GM21737 (cell line): ENCODE measurements around the gene AK8.

Source experiments
- ATAC-seq: cut with Tn5 transposase; IDR thresholded peaks from one replicate; pipeline ENCODE4 v1.9.1; 2021; ENCODE audit warnings: mild to moderate bottlenecking, moderate library complexity; ENCODE audit not compliant: unreplicated experiment

The AK8 gene

DNA sequence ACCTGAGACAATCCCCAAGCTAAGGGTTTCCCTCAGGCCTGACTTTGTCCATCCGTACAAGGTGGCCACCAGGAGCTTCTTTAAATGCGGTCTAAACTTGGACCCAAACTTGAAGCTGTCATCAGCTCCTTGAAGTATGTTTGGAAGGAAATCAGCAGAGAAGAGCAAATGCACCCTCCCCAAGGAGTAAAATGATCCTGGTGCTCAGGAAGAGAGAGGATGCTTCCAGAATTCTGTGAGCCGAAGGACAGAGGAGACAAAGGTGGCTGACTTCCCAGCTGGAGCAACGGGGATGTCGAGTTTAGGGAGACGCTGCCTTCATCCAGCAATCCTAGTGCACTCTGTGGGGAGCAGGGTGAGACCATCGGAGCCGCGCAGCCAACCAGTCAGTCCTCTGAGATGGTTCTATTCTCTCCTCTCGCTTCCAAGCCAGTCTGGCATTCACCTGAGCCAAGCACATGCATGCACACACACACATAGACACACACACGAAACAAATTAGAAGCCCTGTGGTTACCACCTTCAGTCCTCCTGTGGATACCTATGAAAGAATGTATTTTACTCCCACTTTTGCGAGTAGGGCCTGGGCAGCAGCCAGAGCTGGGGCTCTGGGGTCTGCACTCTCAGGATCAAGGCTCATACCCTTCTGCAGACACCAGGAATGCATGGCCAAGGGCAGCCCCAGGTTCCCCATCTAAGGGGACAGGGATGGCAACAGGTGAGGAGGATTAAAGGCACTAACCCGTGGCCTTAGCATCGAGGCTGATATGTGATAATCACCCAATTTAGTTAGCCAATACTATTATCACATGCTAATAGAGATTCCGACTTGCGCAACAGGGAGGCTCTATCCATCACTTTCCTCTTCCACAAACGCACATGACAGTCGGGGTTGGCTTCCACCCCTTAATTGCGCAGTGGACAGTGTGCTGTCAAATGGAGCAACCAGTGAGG lies 132.1 kb downstream of the AK8 start:
- ATAC-seq: no peak

DNA sequence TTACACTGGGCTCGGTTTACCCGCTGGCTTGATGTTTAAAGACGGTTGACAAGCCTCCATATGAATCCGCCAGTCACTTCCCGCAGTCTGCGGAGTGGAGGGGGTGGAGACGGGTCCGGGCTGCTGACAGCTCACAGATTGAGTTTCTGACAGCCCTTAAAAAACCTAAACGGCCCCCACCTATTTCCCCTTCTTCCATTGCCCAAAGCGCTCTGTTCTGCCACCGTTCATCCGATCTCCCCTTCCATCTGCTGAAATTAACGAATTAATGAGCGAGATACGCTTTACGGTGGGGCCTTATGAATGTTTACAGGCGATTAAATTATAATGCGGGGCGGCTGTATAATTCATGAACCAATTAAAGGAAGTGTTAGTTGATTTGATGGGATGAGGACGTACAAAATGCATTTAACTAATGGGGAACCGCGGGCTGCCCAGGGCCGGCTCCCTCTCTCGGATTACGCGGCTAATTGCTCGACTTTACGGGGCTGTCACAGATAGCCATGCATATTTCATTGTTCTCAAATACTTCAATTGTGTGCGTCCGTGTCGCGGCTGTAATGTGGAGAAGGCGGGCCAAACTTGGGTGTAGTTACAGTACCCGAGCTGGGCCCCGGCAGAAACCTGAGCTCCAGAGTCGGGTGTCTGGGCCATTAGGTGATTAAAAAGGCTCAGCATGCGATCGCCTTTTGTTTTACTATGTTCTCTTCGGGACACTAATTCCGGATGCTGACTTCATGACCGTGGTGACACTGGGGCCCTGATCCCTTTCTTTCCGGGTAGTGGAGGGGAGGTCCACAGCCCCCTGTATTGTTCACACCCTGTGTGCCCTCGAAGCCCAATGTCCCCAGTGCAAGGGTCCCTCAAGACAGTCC lies 133.0 kb downstream of the AK8 start:
- no peak for ATAC-seq

DNA sequence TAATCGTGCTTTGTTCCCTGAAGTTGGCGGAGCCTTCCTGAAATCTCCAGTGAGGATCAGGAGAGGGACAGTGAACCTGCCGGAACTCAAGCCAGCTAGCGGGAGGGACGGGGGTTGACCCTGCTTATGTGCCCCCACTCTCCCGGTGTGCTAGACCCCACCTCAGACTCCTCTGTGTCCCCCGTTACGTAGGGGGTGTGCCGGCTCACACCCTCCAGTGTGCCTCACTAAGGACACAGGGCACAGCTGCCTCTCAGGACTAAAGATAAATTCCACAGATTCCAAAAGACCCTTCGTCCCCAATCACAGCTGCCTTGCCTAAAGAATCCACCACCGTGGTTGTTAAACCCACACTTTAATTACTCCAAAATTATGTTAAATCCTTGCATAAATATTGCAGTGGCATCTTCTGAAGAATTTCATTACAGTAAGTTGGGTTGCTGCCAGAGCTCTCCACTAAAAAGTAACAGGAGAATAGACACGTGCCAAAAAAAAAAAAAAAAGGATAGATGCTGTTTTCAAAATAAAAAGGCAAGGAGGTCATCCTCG lies 134.1 kb downstream of the AK8 start:
- no peak for ATAC-seq

DNA sequence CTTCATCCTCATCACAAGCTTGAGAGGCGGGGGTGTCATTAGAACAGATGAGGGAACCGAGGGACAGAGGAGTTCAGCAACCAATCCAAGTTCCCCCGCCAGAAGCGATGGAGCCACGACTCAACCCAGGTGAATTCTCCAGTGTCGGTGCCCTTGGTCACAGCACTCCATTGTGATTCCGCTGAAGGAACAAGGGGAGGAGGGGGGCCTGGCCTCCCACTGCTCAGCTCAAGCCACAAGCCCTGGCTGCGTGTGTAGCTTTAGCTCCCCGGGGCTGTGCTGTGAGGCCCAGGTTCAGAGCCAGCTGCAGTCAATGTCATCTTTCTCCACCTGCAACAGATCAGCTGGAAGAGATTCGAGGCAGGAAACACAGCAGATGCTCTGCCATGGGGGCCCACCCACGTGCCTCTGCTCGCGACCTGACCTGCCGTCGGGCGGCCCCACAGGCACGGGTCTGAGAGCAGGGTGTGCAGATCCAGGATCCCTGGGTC lies 135.2 kb downstream of the AK8 start:
- ATAC-seq: no peak

DNA sequence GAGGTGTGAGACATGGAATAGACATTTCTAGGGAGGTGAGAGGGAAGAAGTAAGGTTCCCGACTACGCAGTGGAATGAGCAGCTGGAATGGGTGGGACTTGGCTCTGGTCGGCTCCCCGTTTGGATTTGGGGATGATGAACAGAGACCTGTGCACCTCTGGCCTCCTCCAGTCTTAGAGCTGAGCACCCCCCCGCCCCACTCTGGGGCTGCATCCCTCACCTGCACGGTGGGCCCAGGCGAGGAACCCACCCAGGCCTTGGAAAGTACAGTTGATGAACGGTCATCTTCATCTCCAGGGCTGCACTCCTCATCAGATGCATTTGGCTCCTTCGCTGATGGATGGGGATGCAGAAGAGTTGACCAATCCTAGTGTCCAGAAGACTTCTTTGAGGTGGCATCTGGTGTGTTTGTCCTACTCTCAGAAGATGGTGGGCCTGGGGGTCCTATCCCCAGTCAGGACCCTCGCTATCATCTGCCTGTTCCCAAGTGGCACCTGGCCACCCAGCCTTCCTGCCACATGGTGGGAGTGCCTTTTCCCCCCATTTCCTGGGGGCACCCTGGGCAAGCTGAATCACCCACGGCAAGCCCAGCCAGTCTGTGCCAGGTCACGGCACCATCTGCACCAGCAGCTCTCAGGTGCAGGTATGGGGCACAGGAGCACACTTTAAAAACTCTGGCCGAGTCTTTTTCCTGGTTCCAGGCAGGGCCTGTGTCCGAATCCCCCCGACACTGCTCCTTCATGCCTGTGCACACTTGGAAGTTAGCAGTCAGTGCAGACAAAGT lies 137.4 kb downstream of the AK8 start:
- ATAC-seq: no peak

DNA sequence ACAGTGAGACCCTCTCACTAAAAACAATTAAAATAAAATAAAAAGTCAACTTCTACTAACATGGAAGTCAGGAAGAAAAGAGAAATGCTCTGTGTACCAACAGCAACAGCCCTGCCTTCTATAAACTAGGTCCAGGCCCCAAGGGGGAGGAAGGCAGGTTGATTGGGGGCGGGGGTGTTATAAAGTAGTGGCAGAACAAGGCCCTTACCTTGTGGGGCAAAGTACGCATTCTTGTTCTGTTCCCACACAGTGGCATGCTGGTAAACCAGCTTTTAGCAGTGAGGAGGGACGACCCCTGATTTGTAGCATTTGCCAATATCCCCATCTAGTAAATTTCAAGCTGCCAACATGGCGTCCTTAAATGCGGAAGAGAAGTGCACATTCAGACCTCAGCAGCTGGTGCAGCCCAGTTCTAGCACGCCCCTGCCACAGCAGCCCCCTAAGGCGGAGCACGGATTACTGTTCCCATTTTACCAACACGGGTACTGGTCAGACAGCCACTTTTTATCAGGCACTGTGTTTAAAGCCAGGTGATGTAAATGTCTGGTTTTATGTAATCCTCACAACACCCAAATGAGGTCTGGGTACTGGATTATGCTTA lies 138.3 kb downstream of the AK8 start:
- no peak for ATAC-seq

DNA sequence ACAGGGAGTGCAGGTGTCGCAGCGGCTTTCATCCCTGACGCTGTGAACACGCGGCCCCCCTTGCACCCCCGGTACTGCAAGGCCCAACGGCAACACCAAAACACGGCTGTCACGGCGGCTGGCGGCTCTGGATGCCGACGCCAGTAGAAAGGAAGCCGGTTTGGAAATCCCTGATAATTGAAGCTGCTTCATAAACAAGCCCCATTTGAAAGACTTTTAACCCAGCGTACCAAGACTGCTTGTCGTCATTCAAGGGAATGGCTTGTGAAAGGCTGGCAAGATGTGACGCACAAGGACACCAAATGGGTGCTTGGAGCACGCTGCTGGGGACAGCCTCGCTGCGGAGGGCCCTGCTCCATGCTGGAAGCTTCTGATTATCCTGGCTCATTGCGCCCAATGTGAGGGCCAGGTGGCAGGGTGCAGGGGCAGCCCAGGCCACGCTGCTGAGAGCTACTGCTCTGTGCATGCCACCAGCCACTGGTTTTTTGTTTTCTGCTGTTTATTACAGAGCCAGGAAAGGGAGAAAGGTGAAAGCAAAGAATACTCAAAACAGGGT lies 144.7 kb downstream of the AK8 start:
- ATAC-seq: no peak

DNA sequence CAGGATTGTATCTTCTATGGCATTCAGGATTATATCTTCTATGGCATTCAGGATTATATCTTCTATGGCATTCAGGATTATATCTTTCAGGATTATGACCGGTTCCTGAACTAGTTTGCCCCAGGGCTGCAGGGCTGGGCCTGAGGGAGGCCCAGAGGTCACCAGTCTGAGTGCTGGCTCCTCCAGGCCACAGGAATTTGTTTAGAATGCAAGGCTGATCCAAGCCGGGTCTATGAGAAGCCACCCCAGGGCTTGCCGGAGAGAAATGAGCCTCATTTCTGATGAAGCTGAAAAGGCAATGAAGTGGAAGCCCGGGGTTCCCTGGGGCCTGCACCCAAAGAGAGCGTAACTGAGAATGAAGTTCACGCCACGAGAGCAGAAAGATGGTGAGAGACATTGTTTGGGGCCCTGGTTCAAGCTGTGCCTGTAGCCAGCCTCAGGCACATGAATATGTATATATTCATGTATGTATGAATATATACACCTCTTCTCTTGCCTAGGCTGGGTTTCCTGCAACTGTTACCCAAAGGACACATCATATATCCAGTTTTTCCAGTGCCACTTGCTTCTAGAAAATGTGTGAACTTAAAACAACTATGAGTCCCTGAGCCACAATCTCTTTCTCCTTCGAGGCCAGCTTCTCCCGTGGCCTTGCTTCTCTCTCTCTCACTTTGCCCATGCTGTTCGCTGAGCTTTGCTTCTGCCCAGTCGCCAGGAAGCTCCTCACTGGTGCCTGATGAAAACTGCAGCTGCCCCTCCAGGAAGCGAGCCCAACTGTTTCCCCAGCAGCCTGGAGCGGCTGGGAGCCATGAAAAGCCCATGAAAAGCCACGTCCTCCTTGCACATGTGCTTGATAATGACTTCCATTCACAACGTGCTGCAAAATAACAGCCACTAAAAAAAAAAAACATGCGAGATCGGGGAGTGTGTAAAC lies 145.5 kb downstream of the AK8 start:
- no peak for ATAC-seq

DNA sequence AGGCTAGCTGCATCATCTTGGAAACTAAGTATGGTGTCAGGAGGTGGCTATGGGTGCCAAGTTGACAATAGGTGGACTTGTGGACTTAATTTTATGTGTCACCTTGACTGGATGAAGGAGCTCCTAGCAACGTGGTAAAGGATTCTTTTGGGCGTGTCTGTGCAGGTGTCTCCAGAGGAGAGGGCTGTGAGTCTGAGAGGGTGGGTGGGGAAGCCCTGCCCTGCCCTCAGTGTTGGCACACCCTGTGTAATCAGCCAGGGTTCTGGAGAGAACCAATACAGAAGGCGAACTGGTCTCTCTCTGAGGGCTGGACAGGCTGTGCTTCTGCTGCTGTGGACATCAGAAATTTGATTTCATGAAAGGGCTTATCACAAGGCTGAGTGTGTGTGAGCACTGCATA lies 146.9 kb downstream of the AK8 start:
- ATAC-seq: no peak

DNA sequence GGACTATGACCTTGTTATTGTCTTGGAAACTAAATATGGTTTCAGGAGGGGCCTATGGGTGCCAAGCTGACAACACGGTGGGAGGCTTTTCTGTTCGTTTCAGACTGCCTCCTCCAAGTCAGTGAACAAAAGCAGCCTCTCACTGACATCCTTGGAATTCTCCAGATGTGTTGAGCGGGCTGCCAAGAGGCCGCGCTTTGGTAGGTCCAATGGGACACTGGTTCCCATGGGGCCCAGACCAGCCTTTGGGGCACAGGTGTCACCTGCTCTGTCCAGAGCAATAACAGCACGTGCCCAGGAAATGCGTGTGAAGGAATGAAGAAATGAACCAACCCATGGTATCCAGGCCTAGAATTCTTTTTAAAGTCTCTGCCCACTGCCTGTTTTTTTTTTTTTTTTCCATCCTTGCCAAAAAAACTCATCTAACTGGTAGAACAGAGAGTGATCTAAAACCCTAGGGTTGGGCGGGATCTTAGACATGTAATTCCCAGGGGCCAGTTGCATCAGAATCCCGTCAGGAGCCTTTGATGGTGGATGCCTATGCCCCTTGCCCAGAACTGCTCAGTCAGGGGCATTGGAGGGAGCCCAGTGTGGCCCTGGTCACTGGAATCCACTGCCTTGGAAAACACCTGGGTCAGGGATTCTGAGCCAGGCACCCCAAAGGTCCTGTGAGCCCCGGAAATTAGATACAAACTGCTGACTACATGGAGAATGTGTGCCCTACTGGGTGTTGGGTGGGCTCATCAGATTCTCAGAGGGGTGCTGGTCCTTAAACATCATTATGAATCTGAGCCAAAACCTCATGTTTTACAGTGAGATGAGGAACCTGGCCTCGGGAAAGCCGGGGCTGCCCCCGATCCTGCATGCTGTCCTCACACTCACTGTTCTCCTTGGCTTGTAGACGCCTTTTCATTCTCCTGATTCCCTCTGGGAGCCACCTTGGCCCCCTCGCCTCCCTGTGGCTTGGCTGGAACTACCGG lies 147.7 kb downstream of the AK8 start:
- ATAC-seq: no peak

DNA sequence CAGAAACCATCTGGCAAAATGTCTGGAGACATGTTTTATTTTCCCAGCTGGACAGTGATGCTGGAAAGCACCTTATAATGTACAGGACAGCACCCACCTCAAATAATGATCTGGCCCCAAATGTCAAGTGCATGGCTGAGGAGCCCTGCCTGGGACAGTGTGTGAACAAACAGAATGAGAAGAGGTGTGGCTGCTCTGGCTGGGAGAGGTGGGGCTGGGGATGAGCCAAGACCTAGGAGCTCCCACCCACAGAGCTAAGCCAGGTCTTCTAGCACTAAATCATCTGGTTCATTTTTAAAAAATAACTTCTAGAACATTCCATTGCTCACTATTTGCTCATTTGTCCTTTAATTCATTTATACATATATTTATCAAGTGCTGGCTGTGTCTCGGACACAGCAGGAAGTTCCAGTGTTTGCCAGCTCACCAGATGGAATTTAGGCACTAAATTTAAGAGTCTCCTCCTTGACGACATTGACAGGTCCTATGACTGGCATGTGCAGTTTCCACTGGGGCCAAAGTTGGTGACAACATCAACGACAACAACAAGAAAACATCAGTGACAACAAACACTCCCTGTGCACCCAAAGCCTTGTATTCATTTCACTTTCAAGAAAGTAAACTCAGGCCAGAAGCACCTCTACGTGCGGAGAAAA lies 148.7 kb downstream of the AK8 start:
- no peak for ATAC-seq

DNA sequence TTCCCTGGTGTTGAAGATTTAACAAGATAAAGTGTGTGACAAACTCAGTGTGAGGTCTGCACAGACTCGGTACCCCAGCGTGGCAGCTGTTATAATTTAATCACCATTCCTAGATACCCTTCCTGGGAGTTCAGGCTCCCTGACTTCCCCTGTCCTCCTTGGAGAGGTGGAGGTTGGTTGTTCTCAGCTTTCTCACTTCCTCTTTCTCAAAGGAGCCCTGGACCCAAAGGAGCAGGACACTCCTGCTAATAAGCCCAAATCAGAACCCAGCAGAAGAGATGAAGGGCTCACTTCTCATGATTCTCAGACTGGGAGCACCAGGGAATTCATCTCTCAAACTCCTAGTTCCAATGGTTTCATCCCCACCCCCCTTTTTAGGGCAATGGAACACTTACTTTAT lies 149.6 kb downstream of the AK8 start:
- ATAC-seq: no peak

DNA sequence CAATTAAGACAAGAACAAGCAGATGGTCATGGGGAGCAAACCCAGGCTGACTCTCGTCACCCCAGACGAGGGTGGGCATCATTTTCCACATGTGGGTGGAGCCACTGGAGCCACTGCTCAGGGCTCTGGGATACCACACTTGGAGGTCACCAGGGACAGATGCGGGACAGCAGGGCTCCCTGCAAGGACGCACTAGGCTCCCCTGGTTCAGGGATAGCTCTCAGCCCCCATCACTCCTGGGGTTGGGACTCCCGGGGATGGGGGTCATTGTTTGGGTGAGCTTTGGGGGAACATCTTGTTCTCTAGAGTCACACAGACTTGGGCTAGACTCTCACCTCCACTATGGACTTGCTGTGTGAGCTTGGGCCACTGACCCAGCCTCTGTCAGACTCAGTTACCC lies 150.0 kb downstream of the AK8 start:
- no peak for ATAC-seq

DNA sequence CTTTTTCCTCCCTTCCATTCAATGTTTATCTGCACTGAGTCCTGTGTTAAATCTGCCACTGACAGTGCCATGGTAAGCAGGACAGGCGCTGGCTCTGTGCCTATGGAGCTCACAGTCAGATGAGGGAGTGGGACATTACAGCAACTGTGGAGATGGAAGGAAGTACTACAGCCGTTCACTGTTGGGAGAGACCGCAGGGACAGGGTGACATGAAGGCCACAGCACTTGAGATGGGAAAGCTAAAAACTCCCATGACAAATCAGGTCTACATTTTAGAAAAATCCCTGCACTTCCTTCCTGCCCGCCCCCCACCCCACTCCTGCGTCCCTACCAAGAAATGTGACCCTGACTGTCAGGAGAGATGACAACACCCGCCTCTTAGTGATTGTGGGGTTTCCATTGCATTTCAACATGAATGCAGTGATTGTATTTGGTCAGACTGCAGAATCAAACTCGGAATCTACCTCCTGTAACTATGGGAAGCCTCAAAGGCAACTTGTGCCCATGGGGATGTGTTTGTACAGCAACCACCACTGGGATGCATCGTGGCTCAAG lies 151.4 kb downstream of the AK8 start:
- no peak for ATAC-seq

DNA sequence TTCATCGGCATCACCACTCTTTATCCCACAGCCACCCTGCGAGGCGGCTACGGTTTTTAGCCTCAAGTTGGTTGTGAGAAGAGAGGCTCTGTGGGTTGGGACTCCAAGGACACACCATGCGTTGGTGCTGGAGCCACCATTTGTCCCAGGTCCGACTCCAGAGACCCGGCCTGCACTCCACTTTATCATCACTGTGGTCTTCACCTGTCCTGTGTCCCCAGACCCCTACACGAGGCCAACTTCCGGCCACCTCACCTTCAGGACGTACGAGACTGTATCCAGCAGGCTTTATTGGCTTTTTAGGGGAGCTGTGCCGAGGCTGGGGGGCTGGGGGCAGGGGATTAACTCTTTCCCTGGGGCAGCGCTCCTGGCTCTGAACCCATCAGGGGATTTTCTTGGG lies 152.8 kb downstream of the AK8 start:
- ATAC-seq: no peak

DNA sequence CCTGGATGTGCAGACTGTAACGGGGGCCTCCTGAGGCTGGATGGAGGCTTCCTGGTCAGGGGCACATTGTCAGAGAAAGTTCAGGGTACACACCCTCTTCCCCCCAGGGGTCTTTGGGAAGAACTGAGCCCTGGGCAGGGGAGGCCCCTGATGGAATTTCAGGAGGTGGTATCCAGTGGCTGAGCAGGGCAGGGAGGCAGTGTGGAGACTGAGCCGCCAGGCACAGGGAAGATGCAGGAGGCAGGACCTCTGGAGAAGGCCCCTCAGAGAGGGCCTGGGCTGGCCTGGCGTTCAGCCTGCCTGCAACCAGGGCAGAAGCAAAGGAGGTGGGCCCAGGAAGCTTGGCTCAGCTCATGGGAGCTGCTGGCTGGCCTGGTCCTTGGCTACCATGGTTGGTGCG lies 154.3 kb downstream of the AK8 start:
- no peak for ATAC-seq

DNA sequence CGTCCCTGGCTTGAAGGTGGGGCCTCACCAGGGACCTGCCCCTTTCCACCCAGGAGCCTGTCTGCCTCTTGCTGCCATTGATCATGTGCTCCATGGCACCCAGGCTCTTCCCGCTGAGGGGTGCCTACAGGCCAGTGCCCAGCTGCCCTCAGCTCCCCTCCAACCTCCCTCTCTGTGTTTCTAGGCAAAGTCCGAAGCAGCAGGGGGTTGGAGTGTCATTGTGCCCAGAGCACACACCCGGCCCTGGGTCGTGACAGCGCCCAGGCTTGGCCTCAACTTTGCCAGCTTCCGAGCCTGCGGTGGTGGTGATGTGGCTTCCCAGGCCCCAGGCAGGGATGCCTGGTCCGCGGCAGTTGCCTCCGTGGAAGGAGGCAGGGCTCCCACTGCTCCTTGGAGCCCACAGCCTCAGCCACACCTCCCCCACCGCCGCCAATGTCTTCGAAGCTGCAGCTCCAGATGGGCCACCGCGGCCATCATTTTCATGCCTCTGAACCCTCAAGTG lies 155.5 kb downstream of the AK8 start:
- no peak for ATAC-seq
